Ishikawa (cell line): ENCODE data around the gene ATP9B.

Experiments used
- CEBPB ChIP-seq: IDR thresholded peaks from 2 replicates; pipeline ENCODE4 v1.6.1; 2012
- CREB1 ChIP-seq: IDR thresholded peaks from 2 replicates; pipeline ENCODE4 v1.6.1; 2012; ENCODE audit warnings: low read depth
- EGR1 ChIP-seq: IDR thresholded peaks from 2 replicates; pipeline ENCODE4 v1.6.1; 2012
- EP300 ChIP-seq: IDR thresholded peaks from 2 replicates; pipeline ENCODE4 v1.6.1; 2012; ENCODE audit warnings: borderline replicate concordance
- FOXM1 ChIP-seq: IDR thresholded peaks from 2 replicates; pipeline ENCODE4 v1.6.1; 2012; ENCODE audit warnings: low read depth, borderline replicate concordance
- NFIC ChIP-seq: IDR thresholded peaks from 2 replicates; pipeline ENCODE4 v1.6.1; 2012
- RAD21 ChIP-seq: IDR thresholded peaks from 2 replicates; pipeline ENCODE4 v1.6.1; 2012; ENCODE audit warnings: low read depth
- TAF1 ChIP-seq: IDR thresholded peaks from 2 replicates; pipeline ENCODE4 v1.6.1; 2012; ENCODE audit warnings: low read depth, mild to moderate bottlenecking
- TCF12 ChIP-seq: IDR thresholded peaks from 2 replicates; pipeline ENCODE4 v1.6.1; 2012; ENCODE audit warnings: low read depth
- TEAD4 ChIP-seq: IDR thresholded peaks from 2 replicates; pipeline ENCODE4 v1.6.1; 2012
- YY1 ChIP-seq: IDR thresholded peaks from 2 replicates; pipeline ENCODE4 v1.6.1; 2012; ENCODE audit warnings: low read depth
- ZBTB7A ChIP-seq: IDR thresholded peaks from 2 replicates; pipeline ENCODE4 v1.6.1; 2012; ENCODE audit warnings: low read depth
- TF ChIP-seq, protein P1 (sequence below): IDR thresholded peaks from 2 replicates; pipeline ENCODE4 v1.6.1; 2012; ENCODE audit warnings: low read depth, mild to moderate bottlenecking
- TF ChIP-seq, protein P2 (sequence below): IDR thresholded peaks from 2 replicates; pipeline ENCODE4 v1.6.1; 2012
- TF ChIP-seq, protein P3 (sequence below): IDR thresholded peaks from 2 replicates; pipeline ENCODE4 v1.6.1; 2012

The ATP9B gene

DNA sequence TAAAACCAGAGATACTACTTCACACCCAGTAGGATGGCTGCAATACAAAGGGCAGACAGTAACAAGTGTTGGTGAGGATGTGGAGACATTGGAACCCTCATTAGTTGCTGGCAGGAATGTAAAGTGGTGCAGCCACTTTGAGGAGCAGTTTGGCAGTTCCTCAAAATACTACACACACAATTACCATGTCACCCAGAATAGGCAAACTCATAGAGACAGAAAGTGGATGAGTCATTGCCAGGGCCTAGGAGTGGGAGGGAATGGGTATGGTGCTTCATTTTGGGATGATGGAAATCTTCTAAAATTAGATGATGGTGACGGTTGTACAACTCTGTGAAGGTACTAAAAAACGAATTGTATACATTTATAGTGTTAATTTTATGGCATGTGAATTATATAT lies 54.8 kb downstream of the ATP9B start:
- TF ChIP-seq, protein P1, sequence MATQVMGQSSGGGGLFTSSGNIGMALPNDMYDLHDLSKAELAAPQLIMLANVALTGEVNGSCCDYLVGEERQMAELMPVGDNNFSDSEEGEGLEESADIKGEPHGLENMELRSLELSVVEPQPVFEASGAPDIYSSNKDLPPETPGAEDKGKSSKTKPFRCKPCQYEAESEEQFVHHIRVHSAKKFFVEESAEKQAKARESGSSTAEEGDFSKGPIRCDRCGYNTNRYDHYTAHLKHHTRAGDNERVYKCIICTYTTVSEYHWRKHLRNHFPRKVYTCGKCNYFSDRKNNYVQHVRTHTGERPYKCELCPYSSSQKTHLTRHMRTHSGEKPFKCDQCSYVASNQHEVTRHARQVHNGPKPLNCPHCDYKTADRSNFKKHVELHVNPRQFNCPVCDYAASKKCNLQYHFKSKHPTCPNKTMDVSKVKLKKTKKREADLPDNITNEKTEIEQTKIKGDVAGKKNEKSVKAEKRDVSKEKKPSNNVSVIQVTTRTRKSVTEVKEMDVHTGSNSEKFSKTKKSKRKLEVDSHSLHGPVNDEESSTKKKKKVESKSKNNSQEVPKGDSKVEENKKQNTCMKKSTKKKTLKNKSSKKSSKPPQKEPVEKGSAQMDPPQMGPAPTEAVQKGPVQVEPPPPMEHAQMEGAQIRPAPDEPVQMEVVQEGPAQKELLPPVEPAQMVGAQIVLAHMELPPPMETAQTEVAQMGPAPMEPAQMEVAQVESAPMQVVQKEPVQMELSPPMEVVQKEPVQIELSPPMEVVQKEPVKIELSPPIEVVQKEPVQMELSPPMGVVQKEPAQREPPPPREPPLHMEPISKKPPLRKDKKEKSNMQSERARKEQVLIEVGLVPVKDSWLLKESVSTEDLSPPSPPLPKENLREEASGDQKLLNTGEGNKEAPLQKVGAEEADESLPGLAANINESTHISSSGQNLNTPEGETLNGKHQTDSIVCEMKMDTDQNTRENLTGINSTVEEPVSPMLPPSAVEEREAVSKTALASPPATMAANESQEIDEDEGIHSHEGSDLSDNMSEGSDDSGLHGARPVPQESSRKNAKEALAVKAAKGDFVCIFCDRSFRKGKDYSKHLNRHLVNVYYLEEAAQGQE = no peak
- TF ChIP-seq, protein P2, sequence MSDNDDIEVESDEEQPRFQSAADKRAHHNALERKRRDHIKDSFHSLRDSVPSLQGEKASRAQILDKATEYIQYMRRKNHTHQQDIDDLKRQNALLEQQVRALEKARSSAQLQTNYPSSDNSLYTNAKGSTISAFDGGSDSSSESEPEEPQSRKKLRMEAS = no peak
- TF ChIP-seq EGR1 (no peak), RAD21 (no peak), CREB1 (no peak), CEBPB (no peak), FOXM1 (no peak), TEAD4 (no peak), TAF1 (no peak), EP300 (no peak), YY1 (no peak), NFIC (no peak), ZBTB7A (no peak), TCF12 (no peak)
- TF ChIP-seq, protein P3, sequence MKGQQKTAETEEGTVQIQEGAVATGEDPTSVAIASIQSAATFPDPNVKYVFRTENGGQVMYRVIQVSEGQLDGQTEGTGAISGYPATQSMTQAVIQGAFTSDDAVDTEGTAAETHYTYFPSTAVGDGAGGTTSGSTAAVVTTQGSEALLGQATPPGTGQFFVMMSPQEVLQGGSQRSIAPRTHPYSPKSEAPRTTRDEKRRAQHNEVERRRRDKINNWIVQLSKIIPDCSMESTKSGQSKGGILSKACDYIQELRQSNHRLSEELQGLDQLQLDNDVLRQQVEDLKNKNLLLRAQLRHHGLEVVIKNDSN = no peak

GRCh38 chr18:79129120-79129519 lies 59.9 kb downstream of the ATP9B start:
- TF ChIP-seq, protein P1 = no peak
- TF ChIP-seq ZBTB7A (no peak), FOXM1 (no peak), TCF12 (no peak), NFIC (no peak), EGR1 (no peak), EP300 (no peak)
- TF ChIP-seq, protein P3 = no peak

DNA sequence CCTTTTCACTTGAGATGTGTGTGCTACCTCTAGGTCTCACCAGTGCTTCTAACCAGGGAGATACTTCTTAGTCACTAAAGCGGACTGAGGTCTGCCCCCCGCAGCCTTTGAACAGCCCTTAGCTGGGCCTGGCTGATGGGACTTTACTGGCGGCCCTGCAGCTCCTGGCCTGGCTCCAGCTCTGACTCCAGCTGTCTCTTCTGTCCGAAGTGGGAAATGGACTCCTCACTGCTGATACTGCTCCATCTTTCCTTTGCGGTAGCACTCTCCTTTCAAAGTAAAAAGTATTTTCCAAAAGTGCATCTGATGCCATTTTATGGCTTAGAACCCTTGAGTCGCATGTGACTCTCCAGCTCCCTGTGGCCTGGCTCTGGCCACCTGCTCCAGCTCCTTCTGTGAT lies 64.5 kb downstream of the ATP9B start:
- TF ChIP-seq ZBTB7A (no peak), TCF12 (no peak), EP300 (no peak), YY1 (no peak)

- no peak for TF ChIP-seq CEBPB
- TF ChIP-seq, protein P1 = no peak
- no peak for TF ChIP-seq TCF12
- no peak for TF ChIP-seq TAF1
- TF ChIP-seq EP300 = no peak
- TF ChIP-seq, protein P3 = no peak
- TF ChIP-seq FOXM1 = no peak
- no peak for TF ChIP-seq NFIC
- no peak for TF ChIP-seq YY1
- no peak for TF ChIP-seq ZBTB7A
- TF ChIP-seq EGR1 = no peak
- TF ChIP-seq, protein P2 = no peak
- no peak for TF ChIP-seq TEAD4
- TF ChIP-seq RAD21 = no peak
- no peak for TF ChIP-seq CREB1
Observed at GRCh38 chr18:79135924-79136323, 66.7 kb downstream of the ATP9B start.

- no peak for TF ChIP-seq YY1
- no peak for TF ChIP-seq RAD21
- TF ChIP-seq, protein P2 = no peak
- no peak for TF ChIP-seq EP300
- no peak for TF ChIP-seq CEBPB
- TF ChIP-seq, protein P1 = no peak
- TF ChIP-seq TEAD4 = no peak
- no peak for TF ChIP-seq NFIC
- no peak for TF ChIP-seq TAF1
- no peak for TF ChIP-seq EGR1
- TF ChIP-seq, protein P3 = no peak
- no peak for TF ChIP-seq ZBTB7A
- TF ChIP-seq CREB1 = no peak
- TF ChIP-seq FOXM1 = no peak
- no peak for TF ChIP-seq TCF12
Observed at GRCh38 chr18:79136742-79137141, 67.5 kb downstream of the ATP9B start.
